Left hindlimb (tissue), 1 donor: Measurements from ENCODE around the gene DNAJB11.
"Not testable (repeated sequence)": the region's sequence is repeated elsewhere in the genome, so short reads cannot be mapped to it uniquely, and the experiment has no call there.

ENCODE experiments used
- DNase-seq: peaks from one replicate; pipeline ENCODE4 v3.0.0-alpha.2; 2018

Gene DNAJB11

DNA sequence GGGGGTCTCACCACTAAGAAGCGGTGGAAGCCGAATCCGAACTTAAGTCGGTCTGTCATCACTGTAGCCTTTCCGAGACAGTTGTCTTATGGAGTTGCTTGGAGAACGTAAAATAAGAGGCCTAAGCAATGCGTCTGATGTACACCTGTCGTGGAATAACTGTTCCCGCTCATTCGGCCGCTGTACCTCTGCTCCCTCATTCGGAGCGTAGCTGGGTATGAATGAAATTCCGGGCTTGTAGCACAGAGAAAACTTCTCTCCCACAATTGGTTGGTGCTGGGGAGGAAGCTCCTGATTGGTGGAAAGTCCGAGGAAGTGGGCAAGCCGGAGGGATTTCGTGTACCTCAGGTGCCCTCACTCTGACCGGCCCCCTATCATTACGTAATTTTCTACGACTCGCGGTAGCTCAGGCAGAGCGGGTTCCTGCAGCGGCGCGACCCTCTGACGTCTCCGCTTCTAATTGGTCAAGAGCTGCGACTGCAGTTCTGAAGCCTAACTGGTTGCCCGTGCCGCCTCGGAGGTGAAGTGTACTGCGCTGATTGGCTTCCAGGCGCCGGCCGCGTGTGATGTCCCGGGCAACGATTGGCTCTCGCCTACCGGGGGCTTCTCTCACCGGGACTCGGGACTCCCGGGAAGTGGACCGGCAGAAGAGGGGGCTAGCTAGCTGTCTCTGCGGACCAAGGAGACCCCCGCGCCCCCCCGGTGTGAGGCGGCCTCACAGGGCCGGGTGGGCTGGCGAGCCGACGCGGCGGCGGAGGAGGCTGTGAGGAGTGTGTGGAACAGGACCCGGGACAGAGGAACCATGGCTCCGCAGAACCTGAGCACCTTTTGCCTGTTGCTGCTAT lies at the start of gene DNAJB11:
Gene DNAJB11, plus strand, starts transcription at position 625 of the 845 bp plus-strand sequence. Its CDS starts 178 bp downstream, at position 803.
- DNase-seq: peak; percentile 99

GRCh38 chr3:186520957-186521842 lies 49.3 kb upstream of the DNAJB11 start:
- no peak for DNase-seq

GRCh38 chr3:186523022-186523421 lies 47.5 kb upstream of the DNAJB11 start:
- DNase-seq: no peak

GRCh38 chr3:186523434-186523833 lies 47.1 kb upstream of the DNAJB11 start:
- no peak for DNase-seq

GRCh38 chr3:186524616-186525015 lies 45.9 kb upstream of the DNAJB11 start:
- no peak for DNase-seq

- DNase-seq: no peak
Observed at GRCh38 chr3:186525369-186526255, 44.9 kb upstream of the DNAJB11 start.

- no peak for DNase-seq
Observed at GRCh38 chr3:186526256-186526606, 44.3 kb upstream of the DNAJB11 start.

GRCh38 chr3:186529201-186529999 lies 41.1 kb upstream of the DNAJB11 start:
- no peak for DNase-seq

DNA sequence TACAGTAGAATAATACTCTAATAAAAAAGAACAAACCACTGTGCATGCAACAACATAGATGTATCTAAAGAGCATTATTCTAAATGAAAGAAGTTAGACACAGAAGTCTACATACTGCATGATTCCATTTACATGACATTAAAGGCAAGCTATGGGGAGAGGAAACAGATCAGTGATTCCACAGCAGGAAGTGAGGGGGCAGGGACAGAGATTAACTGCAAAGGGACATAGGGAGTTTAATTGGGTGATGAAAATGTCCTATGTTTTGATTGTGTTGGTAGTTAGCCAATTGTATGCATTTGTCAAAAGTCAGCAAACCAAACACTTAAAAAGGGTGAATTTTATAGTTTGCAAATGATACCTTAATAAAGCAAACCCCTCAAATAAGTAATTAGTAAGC lies 40.1 kb upstream of the DNAJB11 start:
- no peak for DNase-seq

GRCh38 chr3:186531694-186532093 lies 38.8 kb upstream of the DNAJB11 start:
- not testable (repeated sequence) for DNase-seq

- no peak for DNase-seq
Observed at GRCh38 chr3:186532598-186533072, 37.9 kb upstream of the DNAJB11 start.

DNA sequence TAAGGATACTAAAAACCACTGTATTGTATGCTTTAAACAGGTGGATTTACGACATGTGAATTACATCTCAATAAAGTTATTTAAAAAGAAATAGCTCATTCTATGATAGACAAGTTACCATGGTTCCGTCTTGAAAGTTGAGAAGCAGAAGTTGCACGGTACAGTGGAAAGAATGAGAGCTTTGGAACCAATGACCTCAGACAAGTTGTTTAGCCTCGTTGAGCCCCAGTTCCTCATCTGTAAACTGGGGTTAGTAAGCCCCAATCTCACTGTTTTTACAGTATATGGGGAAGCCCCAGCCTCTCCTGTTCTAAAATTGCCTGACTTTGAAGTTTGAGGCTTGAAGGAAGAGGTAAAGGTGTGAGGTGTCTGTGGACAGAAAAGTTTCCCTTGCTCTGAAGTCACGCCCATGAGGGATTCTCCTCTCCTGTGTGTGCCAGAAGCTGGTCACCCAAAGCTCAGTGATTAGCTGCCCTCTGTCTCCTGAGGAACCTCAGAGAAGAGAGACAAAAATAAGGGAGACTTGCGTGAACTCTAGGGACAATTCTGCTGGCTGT lies 36.3 kb upstream of the DNAJB11 start:
- DNase-seq: no peak

- no peak for DNase-seq
Observed at GRCh38 chr3:186536883-186537844, 33.4 kb upstream of the DNAJB11 start.

DNA sequence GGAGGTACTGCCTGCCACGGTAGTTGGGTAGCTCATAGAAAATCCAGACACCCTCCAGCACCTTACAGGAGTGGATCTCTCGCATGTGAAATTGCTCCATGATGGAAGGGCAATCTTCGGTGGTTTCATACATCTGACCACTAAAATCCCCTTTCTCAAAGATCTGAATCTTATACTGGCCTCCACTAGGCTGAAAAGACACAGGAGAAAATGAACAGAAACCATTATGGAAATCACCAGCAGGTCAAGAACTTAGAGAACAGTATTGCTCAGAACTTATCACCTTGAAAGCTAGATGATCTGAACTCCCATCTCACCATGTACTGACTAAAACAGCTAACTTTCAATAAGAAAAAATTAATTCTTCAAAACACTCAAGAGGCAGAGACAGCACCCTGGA lies 31.7 kb upstream of the DNAJB11 start:
- no peak for DNase-seq

- DNase-seq: peak; percentile 40
Observed at GRCh38 chr3:186540221-186540834, 30.2 kb upstream of the DNAJB11 start.

DNA sequence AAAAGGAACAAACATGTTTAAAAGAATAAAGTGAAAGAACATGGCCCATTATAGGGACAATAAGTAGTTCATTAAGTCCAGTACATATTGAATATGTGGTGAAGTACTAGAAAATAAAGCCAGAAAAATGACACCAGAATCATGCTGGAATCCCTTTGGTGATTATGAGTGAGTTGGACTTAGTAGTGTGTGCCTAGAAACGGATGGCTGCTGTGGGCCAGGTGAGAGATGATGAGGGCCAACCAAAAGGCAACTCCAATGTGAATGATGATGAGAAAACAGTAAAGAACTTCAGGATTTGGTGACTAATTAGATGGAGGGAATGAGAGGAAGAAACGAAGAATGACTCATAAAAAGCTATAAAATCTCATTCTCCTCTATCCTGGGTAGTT lies 29.7 kb upstream of the DNAJB11 start:
- no peak for DNase-seq

- DNase-seq: no peak
Observed at GRCh38 chr3:186544281-186544680, 26.2 kb upstream of the DNAJB11 start, which contains the start of gene CRYGS. TSS of gene CRYGS (minus strand) at chr3:186544380. CDS start at chr3:186544326, 54 bp downstream.

GRCh38 chr3:186549497-186549896 lies 21.0 kb upstream of the DNAJB11 start:
- no peak for DNase-seq

DNA sequence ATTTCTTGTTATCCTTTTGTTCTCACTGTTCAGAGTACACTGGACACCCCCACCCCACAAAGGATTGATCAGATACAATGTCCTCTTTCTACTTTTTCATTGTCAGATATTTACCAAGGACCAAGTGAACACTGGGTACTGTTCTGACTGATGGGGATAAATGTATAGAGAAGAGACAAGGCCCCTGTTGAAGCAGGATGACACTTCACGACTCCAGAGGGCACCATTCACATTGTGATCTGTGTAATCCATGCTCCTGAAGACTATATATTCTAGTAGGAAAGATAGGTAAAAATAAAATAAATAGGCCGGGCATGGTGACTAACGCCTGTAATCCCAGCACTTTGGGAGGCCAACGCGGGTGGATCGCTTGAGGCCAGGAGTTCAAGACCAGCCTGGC lies 19.1 kb upstream of the DNAJB11 start:
- DNase-seq: no peak
